HepG2 (cell line): ENCODE measurements around the gene SRGAP3. TPM values are rescaled to one million over a fixed set of nuclear protein-coding genes. Genes with fewer than 3 reads are reported as not detected.

Source experiments
- AFF4 ChIP-seq: sonication (generic); formaldehyde crosslinking; IDR thresholded peaks from 2 replicates; pipeline ENCODE4 v1.4.0; 2020; ENCODE audit warnings: missing genetic modification reagents
- ATF7 ChIP-seq, 2 experiments: fragments of 450-650 bp in 1 of 2; sonication (generic) in 1 of 2; formaldehyde crosslinking in 1 of 2; IDR thresholded peaks; 2 replicates each; pipeline versions ENCODE4 v1.4.0 to v1.6.1; 2016 to 2020; ENCODE audit warnings: antibody characterized with exemption in 1 of 2, mild to moderate bottlenecking in 1 of 2, missing genetic modification reagents in 1 of 2
- CEBPB ChIP-seq: IDR thresholded peaks from 2 replicates; pipeline ENCODE4 v1.6.1; 2011; ENCODE audit warnings: low read depth, low read length, improper control_type of control experiment, borderline replicate concordance
- CENPT ChIP-seq: sonication (generic); formaldehyde crosslinking; IDR thresholded peaks from 2 replicates; pipeline ENCODE4 v1.8.0; 2022; ENCODE audit warnings: low read depth, mild to moderate bottlenecking, moderate library complexity, missing genetic modification reagents
- CREBL2 ChIP-seq: sonication (generic); formaldehyde crosslinking; IDR thresholded peaks from 2 replicates; pipeline ENCODE4 v1.8.1; 2023; ENCODE audit warnings: missing genetic modification reagents, mild to moderate bottlenecking, borderline replicate concordance
- EHMT2 ChIP-seq: fragments of 200-600 bp; sonication (generic); IDR thresholded peaks from 2 replicates; pipeline ENCODE4 v1.7.0; 2017; ENCODE audit warnings: antibody characterized with exemption, low read depth, low read length, borderline replicate concordance
- ELF1 ChIP-seq: sonication (generic); formaldehyde crosslinking; IDR thresholded peaks from 2 replicates; pipeline ENCODE4 v1.4.0; 2020; ENCODE audit warnings: missing genetic modification reagents
- FOXK2 ChIP-seq: fragments of 450-650 bp; IDR thresholded peaks from 2 replicates; pipeline ENCODE4 v1.6.1; 2016
- HNF4A ChIP-seq: sonication (generic); formaldehyde crosslinking; IDR thresholded peaks from 2 replicates; pipeline ENCODE4 v1.4.0; 2020; ENCODE audit warnings: missing genetic modification reagents
- PHF5A ChIP-seq: IDR thresholded peaks from one replicate; pipeline ENCODE4 v1.6.1; 2018; ENCODE audit warnings: low read depth, missing genetic modification reagents; ENCODE audit not compliant: unreplicated experiment
- POGZ ChIP-seq: sonication (generic); formaldehyde crosslinking; IDR thresholded peaks from 2 replicates; pipeline ENCODE4 v1.4.0; 2020; ENCODE audit warnings: mild to moderate bottlenecking, missing genetic modification reagents
- RELA ChIP-seq: sonication (generic); formaldehyde crosslinking; IDR thresholded peaks from 2 replicates; pipeline ENCODE4 v1.4.0; 2020; ENCODE audit warnings: missing genetic modification reagents
- U2AF1 ChIP-seq: fragments of 200-400 bp; formaldehyde crosslinking; optimal IDR thresholded peaks from 2 replicates; pipeline ENCODE3; 2017; ENCODE audit warnings: mild to moderate bottlenecking, low read depth, low read length
- ZBTB38 ChIP-seq: sonication (generic); formaldehyde crosslinking; IDR thresholded peaks from 2 replicates; pipeline ENCODE4 v1.5.1; 2020; ENCODE audit warnings: mild to moderate bottlenecking, missing genetic modification reagents
- ZFP37 ChIP-seq: sonication (generic); formaldehyde crosslinking; IDR thresholded peaks from 2 replicates; pipeline ENCODE4 v1.4.0; 2020; ENCODE audit warnings: missing genetic modification reagents, borderline replicate concordance
- ZNF451 ChIP-seq: sonication (generic); formaldehyde crosslinking; IDR thresholded peaks from 2 replicates; pipeline ENCODE4 v1.5.0; 2020; ENCODE audit warnings: mild to moderate bottlenecking, missing genetic modification reagents
- ZSCAN29 ChIP-seq: sonication (generic); formaldehyde crosslinking; conservative IDR thresholded peaks from 2 replicates; pipeline ENCODE4 v1.4.0; 2020; ENCODE audit warnings: mild to moderate bottlenecking, missing genetic modification reagents
- polyA plus RNA-seq, 8 experiments: library from polyadenylated mRNA; depleted of rRNA in 3 of 8; stranded (reverse) in 7 of 8; unstranded in 1 of 8; fragments of >200 nt; fragmentation: Illumina TruSeq in 4 of 8; extraction: Trizol in 4 of 8; gene quantifications; 2 replicates each; pipeline versions ENCODE4 v1.2.1 to v1.2.3, GENCODE V29; 2011 to 2016; ENCODE audit warnings: low read depth in 4 of 8, missing spikeins in 1 of 8, mixed read lengths in 1 of 8; ENCODE audit not compliant: insufficient read depth in 1 of 8
- total RNA-seq, 5 experiments: library from RNA; depleted of rRNA; stranded (reverse); fragments of >200 nt; fragmentation: Illumina TruSeq; extraction: Trizol; gene quantifications; 2 replicates each; pipeline ENCODE4 v1.2.3, GENCODE V29; 2016; ENCODE audit warnings: low read depth in 1 of 5
- TF ChIP-seq, protein P1 (sequence below): IDR thresholded peaks from 2 replicates; pipeline ENCODE4 v1.6.1; 2016; ENCODE audit warnings: low read depth, control low read depth
- TF ChIP-seq, protein P2 (sequence below): IDR thresholded peaks from 2 replicates; pipeline ENCODE4 v1.6.1; 2012; ENCODE audit warnings: low read depth, low read length, improper control_type of control experiment
- TF ChIP-seq, protein P3 (sequence below): sonication (generic); formaldehyde crosslinking; IDR thresholded peaks from 2 replicates; pipeline ENCODE4 v1.8.1; 2023; ENCODE audit warnings: missing genetic modification reagents, inconsistent platforms, borderline replicate concordance

SRGAP3 gene
- total and polyA plus RNA-seq, 2 of the 13 experiments (the other 11 are each of a cell fraction or from before 2014, with no cell fraction given) = 1.2 to 1.4 TPM

GRCh38 chr3:8980756-8981257 is 268.6 kb downstream of the SRGAP3 start (continued):
- TF ChIP-seq ZBTB38 (CRISPR knock-in tag) (0 out of 2 replicates have a peak, but pooled peaks have one; percentile 39), ELF1 (CRISPR knock-in tag) (peak; percentile 52), ATF7 (IDR thresholded peaks at IDR 0.05) (no peak), ATF7 (CRISPR knock-in tag; IDR thresholded peaks at IDR 0.05) (no peak), RELA (no peak), CREBL2 (CRISPR knock-in tag) (no peak), U2AF1 (no peak), ZFP37 (CRISPR knock-in tag) (no peak), ZSCAN29 (CRISPR knock-in tag) (0 out of 2 replicates have a peak, but pooled peaks have one; percentile 16), AFF4 (CRISPR knock-in tag) (no peak), ZNF451 (0 out of 2 replicates have a peak, but pooled peaks have one; percentile 12), CEBPB (peak; percentile 79), FOXK2 (no peak), EHMT2 (no peak; the same call in 1 of the 2 replicates), HNF4A (peak; percentile 36; the same call in 1 of the 2 replicates), PHF5A (CRISPR knock-in tag) (no peak), CENPT (CRISPR knock-in tag) (no peak), POGZ (CRISPR knock-in tag) (0 out of 2 replicates have a peak, but pooled peaks have one; percentile 27)
- TF ChIP-seq, protein P1, sequence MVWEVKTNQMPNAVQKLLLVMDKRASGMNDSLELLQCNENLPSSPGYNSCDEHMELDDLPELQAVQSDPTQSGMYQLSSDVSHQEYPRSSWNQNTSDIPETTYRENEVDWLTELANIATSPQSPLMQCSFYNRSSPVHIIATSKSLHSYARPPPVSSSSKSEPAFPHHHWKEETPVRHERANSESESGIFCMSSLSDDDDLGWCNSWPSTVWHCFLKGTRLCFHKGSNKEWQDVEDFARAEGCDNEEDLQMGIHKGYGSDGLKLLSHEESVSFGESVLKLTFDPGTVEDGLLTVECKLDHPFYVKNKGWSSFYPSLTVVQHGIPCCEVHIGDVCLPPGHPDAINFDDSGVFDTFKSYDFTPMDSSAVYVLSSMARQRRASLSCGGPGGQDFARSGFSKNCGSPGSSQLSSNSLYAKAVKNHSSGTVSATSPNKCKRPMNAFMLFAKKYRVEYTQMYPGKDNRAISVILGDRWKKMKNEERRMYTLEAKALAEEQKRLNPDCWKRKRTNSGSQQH = peak; percentile 58; the same call in 1 of the 2 replicates
- TF ChIP-seq, protein P2, sequence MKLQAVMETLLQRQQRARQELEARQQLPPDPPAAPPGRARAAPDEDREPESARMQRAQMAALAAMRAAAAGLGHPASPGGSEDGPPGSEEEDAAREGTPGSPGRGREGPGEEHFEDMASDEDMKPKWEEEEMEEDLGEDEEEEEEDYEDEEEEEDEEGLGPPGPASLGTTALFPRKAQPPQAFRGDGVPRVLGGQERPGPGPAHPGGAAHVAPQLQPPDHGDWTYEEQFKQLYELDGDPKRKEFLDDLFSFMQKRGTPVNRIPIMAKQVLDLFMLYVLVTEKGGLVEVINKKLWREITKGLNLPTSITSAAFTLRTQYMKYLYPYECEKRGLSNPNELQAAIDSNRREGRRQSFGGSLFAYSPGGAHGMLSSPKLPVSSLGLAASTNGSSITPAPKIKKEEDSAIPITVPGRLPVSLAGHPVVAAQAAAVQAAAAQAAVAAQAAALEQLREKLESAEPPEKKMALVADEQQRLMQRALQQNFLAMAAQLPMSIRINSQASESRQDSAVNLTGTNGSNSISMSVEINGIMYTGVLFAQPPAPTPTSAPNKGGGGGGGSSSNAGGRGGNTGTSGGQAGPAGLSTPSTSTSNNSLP = no peak
- TF ChIP-seq, protein P3, sequence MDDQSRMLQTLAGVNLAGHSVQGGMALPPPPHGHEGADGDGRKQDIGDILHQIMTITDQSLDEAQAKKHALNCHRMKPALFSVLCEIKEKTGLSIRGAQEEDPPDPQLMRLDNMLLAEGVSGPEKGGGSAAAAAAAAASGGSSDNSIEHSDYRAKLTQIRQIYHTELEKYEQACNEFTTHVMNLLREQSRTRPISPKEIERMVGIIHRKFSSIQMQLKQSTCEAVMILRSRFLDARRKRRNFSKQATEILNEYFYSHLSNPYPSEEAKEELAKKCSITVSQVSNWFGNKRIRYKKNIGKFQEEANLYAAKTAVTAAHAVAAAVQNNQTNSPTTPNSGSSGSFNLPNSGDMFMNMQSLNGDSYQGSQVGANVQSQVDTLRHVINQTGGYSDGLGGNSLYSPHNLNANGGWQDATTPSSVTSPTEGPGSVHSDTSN (CRISPR knock-in tag) = no peak
